Fibroblast of skin of right biceps (primary cell): ENCODE results near the gene CD59.
A peak's percentile ranks its signal among the peaks of the same experiment; 100 is the strongest.
"Not testable (repeated sequence)": the region's sequence is repeated elsewhere in the genome, so short reads cannot be mapped to it uniquely, and the experiment has no call there.

Experiments
- DNase-seq: peaks from one replicate; pipeline ENCODE4 v3.0.0-alpha.2; 2013

CD59 gene

DNA sequence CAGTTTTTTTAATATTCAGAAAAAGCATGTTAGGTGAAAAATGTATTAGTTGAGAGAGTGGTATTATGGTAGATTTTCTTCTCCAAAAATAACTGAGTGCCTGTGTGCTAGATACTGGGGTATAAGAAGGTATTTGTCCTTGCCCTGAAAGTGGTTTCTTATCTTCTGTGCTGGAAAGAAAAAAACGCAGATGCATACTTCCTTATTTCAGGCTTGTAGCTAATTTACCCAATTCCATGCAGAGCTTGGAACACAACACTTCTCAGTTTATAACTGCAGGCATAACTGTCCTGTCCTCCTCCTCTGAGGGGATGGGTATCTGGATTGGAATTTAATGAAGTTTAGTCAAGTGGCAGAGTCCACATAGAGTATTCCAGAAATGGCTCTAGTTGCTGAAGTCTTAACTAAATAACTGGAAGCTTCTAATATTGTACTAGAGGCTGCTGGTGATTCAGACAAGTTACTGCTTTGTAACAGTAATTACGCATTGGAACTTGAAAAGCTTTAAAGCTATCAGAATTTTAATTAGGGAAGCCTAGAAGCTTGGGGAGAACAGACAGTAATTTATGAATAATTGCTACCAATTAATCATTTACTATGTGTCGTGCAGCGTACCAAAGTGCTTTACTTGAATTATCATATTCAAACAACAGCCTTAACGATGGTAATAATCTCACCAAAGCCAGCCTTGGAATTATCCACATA, 22.9 kb downstream of the CD59 start:
- DNase-seq, result no peak

DNA sequence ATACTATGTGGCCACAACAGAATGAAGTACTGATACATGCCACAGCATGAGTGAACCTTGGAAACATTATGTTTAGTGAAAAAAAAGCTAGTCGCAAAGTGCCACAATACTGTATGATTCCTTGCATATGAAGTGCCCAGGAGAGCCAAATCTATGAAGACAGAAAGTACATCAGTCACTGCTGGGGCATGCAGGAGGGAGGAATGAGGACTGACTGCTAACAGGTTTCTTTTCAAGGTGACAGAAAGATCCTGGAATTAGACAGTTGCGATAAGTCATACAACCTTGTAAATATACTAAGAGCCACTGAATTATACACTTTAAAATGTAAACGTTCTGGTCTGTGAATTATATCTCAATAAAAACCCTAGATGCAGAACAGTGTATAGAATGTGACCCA, 23.8 kb downstream of the CD59 start:
- no peak for DNase-seq

DNA sequence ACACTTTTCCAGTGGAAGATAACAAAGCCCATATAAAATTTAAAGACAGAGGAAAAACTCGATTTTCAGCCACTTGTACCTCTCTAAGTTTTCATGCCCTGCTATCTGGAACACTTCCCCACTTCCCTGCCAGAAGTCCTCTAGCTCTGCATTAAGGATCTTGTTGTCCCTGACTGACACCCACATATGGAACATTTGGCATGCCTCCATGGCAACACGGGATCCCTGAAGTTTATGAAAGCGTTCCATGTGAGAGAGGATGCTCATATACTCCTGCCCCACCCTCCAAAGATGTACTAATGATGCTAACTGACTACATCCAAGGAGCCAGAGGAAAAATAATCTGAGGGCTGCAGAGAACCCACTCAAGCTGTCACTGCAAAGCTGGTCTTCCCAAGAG, 26.8 kb downstream of the CD59 start:
- DNase-seq, result no peak

DNA sequence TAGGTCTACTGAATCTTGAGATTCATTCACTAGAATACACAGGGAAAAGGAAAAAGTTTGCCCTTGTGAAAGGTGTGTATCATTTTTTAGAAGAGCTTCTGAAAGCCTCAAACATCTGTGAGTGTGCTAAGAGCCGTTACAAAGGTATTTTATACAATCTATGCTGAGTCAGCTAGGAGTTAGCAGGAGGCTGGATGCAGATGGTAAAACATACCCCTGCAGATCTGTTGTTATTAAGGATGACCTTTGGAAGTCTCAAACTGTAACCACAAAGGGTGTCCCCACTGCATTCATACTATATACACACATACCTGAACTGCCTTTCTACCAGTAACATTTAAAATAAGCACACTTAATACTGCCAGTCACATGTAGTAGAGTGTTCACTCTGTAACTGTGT, 27.2 kb downstream of the CD59 start:
- no peak for DNase-seq

DNA sequence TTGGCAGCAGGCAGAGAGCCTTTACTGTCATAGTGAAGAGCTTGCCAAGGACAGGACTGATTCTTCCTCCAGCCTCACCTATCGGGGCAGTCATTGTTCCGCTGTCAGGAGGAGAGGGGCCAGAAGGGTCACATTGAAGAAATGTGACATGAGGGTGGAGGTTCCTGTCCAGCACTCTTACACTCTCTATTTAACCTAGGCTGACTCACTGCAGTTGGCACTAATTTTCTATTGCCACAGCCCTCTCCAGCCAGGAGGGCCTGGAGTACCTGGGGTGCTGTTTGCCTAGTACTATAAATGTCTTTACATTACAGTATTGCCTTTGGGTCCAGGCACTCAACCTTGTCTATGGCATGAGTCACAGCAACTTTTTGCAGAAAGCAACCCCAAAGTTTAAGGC, 28.4 kb downstream of the CD59 start:
- not testable (repeated sequence) for DNase-seq

DNA sequence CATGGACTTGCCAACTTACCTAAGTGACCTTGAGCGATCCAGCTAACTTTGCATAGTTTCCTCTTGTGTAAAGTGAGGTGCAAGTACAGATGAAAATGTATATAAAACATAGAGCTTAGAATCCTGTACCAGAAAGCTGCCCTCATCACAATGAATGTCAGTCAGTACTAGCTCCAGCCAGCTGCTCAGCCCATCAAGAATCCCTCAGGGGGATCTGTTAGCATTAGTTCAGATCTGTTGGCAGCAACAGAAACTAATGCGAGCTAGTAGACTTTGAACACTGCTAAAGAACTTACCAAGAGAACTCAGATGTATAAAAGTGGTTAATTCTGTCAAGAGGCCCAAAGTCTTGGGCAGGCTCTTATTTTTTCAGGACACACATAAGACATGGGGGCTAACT, 29.3 kb downstream of the CD59 start:
- no peak for DNase-seq

DNA sequence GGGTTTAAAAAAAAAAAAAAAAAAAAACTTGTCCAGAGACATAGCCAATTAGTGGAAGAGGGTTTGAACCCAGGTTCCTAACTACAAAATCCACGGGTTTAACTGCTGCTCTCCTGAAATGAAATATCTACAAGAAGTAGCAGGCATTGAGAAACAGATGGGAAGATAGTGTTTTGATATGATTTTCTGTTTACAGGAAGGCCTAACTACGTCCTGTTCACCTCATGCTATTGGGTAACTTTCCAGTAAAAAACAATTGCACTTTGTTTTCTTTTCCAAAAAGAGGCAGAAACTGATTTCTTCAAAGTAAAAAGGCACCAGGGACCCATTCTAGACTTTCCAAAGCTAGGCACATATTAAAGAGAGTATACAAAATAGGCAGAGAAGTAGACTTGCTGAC, 29.7 kb downstream of the CD59 start:
- no peak for DNase-seq

DNA sequence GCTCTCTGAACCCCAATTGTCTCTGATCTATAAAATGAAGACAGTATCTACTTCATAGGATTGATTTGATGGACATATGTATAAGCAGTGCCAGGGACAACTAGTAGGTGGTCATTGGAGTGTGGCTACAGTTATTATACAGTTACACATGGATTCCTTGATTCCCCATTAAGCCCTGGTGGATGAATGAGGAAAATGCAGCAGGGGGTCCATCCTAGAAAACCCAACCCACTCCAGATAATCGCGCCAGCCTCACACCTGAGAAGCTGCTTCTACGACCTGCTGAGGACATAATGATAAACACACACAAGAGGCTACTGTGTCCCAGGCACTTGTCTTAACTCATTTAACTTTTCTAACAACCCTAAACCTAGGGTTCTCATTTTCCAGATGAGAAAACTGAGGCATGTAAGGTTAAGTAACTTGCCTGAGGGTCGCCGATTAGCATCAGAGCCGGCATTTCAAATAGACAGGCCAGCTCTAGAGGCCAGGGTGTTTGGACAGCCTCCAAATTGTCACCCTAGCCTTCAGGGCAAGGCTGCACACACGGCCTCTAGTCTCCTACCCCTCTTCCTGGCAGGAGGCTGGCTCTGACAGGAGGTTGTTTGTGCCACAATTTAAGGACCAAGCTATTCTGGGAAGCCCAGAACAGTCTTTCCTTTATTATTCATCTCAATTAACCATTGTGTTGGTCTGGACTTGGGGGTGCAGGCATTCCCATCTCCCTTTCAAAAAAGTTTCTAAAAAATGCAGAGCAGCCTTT, 31.8 kb downstream of the CD59 start:
- no peak for DNase-seq

DNA sequence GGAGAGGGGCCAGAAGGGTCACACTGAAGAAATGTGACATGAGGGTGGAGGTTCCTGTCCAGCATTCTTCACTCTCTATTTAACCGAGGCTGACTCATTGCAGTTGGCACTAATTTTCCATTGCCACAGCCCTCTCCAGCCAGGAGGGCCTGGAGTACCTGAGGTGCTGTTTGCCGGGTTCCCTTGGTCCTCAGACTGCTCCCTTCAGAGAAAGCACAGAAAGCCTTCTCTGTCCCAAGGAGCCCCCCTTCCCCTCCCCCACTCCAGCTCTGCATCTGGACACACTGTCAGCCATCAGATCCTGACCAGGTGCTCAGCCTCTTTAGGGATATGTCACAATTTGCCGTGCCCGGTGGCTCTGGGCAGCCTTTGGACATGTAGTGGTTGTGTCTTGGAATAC, 32.4 kb downstream of the CD59 start:
- DNase-seq, result no peak

DNA sequence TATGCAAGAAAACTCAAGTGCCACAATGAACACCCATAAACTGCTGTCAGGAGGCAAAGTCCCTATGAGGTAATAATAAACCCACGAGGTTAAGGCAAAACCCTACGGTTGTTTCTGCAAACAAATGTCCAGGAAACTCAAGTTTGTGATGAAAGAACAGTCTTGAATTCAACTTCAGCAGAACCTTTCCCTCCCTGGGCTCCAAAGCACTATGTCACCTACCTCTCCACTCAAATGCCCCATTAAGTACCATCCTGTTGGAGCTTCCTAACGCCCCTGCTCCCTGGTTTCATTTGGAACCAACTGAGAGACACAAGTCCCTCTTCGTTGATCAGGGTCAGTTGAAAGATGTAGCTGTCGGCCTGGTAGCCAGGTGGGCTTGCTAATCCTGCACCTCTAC, 33.0 kb downstream of the CD59 start:
- DNase-seq, result no peak

DNA sequence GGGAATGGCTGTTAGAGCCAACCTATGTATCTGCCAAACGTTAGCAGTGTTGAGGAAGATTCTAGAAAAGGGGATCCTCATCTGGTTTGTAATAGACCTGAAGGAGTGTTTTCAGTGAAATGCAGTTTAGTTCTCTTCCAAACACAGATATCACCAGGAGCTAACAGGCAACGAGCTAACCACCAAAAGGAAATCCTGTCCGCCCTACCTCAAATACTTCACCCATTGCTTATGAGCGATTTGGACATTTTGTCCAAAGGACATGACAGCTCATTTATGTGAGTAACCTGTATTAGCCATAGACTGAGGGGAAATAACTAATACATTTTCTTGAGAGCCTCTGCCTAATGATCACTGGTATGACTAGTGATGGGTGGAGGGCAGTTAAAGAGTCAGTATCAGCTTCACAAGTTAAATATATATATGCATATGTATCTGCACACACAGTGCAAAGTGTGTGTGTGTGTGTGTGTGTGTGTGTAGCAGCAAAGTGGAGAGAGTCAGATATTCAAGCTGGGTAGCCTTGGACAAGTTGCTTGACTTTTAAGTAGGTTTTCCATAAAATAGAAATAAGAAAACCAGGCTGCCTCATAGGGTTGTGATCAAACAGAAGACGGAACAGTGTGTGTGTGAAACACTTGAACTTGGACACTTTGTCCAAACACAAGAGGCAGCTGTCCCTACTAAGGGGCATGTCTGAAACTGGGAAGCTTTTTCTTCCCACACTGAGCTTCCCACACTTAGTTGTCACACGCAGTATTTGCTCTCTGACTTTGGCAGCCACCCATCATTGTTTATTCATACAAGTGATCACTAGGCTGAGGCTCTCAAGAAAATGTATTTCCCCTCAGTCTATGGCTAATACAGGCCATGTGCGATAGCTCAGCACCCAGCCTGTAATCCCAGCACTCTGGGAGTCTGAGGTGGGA, 34.7 kb downstream of the CD59 start:
- peak; percentile 69 for DNase-seq

DNA sequence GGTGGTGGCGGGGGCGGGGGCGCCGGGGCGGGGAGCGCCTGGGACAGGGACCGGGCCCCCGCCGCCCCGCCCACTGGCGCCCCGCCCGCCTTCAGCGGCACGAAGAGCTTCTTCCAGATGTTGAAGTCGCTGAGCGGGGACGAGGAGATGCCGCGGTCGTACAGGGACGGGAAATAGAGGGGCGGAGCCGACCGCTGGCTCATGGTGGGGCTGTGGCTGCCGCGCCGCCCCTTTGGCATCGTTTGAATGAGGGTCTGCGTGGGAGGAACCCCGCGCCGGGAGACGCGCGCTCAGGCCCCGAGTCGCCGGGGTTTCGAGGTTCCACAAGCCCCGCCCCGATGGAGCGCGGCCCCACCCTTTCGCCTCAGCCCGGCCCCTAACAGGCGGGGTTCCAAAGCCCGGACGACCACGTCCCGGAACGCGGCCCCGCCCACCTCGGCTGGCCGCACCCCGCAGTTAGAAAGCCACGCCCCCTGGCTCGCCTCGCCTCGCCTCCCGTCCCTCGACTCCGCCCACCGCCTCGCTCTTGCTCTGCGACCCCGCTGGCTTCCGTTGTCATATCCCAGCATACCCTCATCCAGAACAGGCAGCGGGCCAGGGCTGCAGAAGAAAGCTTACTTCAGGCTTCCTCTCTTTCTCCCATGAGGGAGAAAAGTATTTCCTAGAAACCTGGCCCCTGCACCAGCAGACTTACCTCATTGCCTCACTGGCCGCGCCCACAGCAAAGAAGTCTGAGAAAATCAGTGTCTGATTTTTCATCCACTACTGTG, 35.5 kb downstream of the CD59 start, which contains the start of gene C11orf91:
TSS of gene C11orf91 (minus strand) at position 325 of the 770 bp plus-strand sequence. CDS start at position 239, 86 bp downstream.
- peak; percentile 97 for DNase-seq

DNA sequence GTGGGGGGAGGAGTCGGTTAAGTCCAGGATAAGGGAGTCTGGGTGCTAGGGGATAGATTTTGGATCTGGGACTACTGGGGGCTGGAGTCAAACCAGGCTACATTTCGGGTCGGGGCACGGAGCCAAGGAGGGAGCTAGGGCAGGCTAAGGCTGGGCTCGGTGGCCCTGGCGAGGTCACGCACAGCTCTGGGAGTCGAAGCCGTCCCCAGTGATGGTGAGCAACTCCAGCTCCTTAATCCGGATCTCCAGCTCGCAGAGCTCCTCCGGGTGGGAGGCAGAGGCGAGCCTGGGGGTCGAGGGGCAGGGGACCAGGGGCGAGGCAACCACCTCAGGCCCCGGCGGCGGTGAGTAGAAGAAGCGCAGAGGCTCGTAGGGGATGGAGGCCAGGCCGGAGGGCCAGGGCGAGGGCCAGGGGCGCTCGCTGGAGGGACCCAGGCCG, 36.1 kb downstream of the CD59 start:
- no peak for DNase-seq

DNA sequence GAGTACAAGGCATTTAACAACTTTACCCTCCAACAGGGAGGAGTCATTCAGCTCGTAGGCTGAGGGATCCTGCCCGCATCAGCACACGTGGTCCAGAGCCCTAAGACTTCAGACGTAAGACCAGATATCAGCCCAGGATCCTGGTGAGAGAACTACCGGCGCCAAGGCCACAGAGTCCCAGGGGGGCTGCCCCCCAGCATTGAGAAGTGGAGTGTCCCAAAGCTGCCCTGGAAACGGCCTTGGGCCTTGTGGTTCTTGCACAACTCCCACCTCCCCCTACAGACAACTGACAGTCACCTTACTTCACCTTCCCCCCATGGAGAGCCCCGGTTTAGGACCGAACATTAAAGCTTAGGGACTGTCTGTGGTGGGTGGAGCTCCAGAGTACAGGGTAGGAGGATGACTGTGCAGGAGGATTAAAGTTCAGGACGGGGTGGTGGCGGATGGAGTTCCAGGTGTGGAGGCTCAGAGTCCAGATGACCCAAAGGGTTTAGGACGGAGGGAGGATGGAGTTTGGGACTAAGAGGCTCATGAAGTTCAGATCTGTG, 36.6 kb downstream of the CD59 start:
- DNase-seq, result no peak

DNA sequence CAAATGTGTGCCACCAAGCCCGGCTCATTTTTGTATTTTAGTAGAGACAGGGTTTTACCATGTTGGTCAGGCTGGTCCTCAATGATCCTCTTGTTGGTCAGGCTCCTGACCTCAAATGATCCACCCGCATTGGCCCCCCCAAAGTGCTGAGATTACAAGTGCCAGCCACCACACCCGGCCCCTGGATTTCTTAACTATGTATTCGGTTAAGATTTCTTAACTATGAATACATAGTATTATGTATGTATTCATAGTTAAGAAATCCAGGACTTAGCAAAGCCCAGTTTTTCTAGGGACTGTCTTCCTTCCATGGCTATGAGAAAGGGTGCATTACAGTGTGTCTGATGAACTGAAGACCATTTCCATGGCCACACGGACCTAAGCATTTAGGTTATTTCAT, 37.3 kb downstream of the CD59 start:
- DNase-seq, result no peak

DNA sequence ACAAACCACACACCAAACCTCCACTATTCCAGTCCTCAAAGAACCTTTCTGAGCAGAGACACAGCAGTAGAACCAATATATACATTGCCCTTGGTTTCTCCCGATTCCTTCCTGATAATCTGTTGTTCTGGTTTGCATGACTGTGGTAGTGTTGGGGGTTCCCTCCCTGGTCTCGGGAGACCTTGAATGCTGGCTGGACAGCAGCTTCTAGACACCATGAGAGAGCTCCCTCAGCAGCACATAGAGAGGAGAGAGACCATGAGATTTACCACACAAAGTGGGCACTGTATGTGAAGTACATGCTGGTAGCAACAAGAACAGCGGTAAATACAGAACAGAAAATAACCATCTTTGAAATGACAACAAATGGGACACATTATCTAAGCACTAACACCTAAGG, 38.2 kb downstream of the CD59 start:
- DNase-seq, result no peak

DNA sequence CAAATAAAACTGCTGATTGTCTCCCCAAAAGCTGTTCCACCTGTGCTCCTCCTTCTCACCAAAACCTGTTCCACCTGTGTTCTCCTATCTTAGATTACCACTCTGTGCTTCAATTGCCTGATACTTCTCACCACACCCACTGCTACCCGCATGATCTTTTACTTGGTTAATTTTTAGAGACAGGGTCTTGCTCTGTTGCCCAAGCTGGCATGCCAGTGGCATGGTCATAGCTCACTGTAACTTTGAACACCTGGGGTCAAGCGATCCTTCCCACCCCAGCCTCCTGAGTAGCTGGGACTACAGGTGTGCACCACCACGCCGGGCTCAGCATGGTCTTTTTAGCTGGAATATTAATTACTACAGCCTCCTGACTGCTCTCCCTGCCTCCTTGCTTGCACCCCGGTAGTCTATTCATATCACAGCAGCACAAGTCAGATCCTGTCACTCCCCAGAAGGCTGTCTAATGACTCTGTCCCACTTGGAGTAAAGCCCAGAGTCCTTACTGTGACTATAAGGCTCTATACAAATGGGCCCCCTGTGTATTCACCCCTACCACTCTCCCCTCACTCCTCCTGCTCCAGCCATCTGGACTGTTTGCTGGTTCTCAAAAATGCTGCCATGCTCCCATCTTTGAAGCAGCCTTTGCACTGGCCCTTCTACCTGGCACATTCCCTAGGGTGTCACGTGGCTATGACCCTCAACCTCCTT, 39.1 kb downstream of the CD59 start:
- DNase-seq, result no peak

DNA sequence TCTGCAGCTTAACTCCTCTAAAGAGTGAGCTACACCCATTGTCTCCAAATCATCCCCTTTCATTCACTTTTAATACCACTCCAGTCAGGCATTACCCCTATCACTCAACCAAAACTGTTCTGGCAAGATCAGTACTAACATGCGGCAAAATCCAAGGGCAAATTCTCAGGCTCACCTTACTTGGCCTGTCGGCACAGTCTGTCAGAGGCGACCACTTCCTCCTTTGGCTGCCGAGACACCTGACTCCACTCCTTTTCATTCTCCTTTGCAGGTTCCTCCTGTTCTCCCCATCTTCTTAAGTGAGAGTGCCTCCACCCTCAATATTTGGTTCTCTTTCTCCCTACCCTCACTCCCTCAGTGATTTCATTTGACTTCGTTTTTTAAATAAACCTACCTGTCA, 39.8 kb downstream of the CD59 start:
- DNase-seq, result no peak

DNA sequence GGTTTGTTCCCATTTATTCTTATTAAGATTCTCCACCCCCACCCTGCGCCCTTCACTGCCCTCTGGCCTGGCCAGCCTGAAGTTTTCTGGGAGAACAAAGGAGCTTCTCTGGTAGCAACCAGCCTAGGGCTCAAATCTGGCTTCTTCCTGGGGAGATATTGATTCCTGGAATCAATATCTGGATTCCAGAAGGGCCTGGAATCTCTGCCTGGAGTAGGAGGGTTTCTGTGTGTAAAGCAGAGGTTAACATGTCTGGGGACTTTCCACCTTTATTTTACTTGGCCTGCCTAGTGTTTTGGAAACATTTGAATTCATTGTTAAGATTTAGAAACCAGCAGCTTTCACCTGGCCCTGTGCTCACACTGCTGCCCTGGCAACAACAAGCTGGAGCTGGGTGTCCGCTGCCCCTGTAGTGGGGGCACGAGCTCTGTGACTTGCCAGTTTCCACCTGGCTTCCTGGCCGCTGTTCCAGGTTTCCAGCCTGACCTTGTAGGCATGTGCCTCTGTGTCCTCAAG, 41.1 kb downstream of the CD59 start:
- no peak for DNase-seq

DNA sequence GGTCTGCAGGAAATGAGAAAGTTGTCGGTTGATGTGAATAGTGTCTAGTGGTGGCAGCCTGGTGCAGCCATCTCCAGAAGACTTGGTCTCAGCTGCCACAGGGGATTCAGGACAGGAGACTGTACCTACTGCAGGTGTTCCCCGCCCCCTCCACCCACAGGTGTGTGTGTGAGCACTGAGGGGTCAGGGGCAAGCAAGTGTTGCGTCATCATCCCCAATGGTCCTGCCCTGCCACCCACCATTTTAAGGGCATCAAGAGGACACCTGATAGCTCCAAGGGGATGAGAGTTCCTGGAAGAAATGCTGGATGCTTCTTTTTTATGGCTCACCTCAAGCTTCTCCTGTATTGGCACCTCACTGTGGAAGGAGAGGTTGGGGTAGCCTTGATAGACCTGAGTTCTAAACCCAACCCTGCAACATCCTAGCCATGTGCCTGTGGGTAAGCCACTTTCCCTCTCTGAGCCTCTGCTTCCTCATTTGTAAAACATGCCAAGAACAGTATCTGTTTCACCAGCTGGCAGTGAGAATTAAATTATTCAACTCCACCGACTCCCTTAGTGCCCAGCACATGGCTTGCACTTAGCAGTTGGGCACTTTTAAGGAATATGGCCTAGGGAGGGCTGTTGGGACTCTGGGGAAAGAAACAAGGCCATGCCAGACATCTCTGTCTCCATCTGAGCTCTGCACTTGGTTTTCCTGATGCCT, 41.7 kb downstream of the CD59 start:
- DNase-seq, result no peak

DNA sequence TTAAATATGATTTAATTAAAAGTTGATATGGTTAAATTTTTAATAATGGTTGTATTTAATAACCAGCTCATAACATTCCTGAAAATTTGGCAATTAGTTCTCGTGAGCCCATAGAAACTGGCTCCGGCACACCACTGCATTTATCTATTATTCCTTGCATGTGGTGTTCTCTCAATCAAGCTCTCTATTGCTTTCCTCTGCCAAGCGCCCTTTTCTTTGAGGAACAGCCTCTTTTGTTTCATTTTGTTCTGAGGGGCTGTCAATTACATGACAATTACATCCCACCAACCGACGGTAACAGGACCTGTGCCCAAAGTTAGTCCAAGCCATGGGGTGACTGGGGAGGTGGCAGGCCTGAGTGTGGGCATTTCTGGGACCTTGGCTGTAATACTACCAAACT, 43.7 kb downstream of the CD59 start:
- peak; percentile 25 for DNase-seq
